Tibial nerve (tissue), 4 donors: Measurements from ENCODE around the gene UBR4.

Experiments
- EP300 ChIP-seq, 2 donors: sonication (generic); formaldehyde crosslinking; IDR thresholded peaks; one replicate each; pipeline ENCODE4 v1.6.1; 2017; ENCODE audit warnings: antibody characterized with exemption in 2 of 2, mild to moderate bottlenecking in 1 of 2
- POLR2A ChIP-seq, 2 donors: fragments of 450-650 bp; IDR thresholded peaks; one replicate each; pipeline ENCODE4 v1.6.1; 2017; ENCODE audit warnings: antibody characterized with exemption in 2 of 2, mild to moderate bottlenecking in 2 of 2, moderate library complexity in 2 of 2
- TF ChIP-seq, protein P1 (sequence below), 5 experiments: fragments of 200-600 bp in 3 of 5; fragments of 450-650 bp in 2 of 5; sonication (generic) in 3 of 5; IDR thresholded peaks; one replicate each; pipeline ENCODE4 v1.5.1; 2016 to 2019; ENCODE audit warnings: antibody characterized with exemption in 5 of 5, mild to moderate bottlenecking in 3 of 5, moderate library complexity in 2 of 5

DNA sequence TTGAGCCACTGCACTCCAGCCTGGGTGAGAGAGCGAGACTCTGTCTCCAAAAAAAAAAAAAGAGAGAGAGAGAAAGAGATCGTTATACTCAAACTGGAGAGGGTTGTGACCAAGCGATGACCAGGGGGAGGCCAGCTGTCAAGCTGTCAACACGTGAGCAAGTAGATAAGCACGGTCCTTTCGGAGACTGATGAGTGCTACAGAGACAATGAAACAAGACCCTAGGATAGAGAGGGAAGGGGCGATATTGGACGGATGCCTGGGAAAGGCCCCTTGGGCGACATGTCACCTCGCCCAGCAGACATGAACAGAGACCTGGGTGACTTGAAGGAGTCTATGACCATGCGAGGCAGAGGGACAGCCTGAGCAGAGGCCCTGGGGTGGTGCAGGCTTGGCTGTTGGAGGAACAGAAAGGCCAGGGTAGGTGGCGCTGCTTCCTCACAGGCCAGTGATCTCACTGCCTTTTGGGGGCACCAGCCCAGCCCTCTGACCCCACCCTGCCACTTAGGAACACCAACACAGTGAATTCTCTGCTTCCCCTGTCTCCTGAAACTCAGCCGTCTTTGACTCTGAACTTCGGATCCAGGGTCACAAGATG is 152.8 kb downstream of the UBR4 start:
- TF ChIP-seq, protein P1, sequence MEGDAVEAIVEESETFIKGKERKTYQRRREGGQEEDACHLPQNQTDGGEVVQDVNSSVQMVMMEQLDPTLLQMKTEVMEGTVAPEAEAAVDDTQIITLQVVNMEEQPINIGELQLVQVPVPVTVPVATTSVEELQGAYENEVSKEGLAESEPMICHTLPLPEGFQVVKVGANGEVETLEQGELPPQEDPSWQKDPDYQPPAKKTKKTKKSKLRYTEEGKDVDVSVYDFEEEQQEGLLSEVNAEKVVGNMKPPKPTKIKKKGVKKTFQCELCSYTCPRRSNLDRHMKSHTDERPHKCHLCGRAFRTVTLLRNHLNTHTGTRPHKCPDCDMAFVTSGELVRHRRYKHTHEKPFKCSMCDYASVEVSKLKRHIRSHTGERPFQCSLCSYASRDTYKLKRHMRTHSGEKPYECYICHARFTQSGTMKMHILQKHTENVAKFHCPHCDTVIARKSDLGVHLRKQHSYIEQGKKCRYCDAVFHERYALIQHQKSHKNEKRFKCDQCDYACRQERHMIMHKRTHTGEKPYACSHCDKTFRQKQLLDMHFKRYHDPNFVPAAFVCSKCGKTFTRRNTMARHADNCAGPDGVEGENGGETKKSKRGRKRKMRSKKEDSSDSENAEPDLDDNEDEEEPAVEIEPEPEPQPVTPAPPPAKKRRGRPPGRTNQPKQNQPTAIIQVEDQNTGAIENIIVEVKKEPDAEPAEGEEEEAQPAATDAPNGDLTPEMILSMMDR (IDR thresholded peaks at IDR 0.05) = no peak
- TF ChIP-seq POLR2A (IDR thresholded peaks at IDR 0.05) = no peak
- TF ChIP-seq EP300 (IDR thresholded peaks at IDR 0.05) = no peak
